Subcutaneous abdominal adipose tissue (tissue), 5 donors: ENCODE measurements around the gene PTPRD.

ENCODE experiments used
- H3K27ac ChIP-seq: one replicate; pipeline ENCODE4 v1.7.0; 2013; ENCODE audit warnings: low read depth, mild to moderate bottlenecking, inconsistent platforms, low read length, moderate library complexity
- H3K27me3 ChIP-seq, 5 donors: one replicate each; pipeline ENCODE4 v1.7.0; 2013; ENCODE audit warnings: low read length in 5 of 5, inconsistent platforms in 1 of 5; ENCODE audit not compliant: control insufficient read depth in 5 of 5, insufficient read depth in 4 of 5
- H3K36me3 ChIP-seq, 5 donors: one replicate each; pipeline ENCODE4 v1.7.0; 2013; ENCODE audit warnings: low read length in 5 of 5; ENCODE audit not compliant: control insufficient read depth in 5 of 5, insufficient read depth in 5 of 5
- H3K4me1 ChIP-seq, 5 donors: one replicate each; pipeline ENCODE4 v1.7.0; 2013; ENCODE audit warnings: low read length in 5 of 5, mild to moderate bottlenecking in 3 of 5, moderate library complexity in 1 of 5; ENCODE audit not compliant: control insufficient read depth in 5 of 5, insufficient read depth in 5 of 5
- H3K4me3 ChIP-seq, 5 donors: one replicate each; pipeline ENCODE4 v1.7.0; 2013; ENCODE audit warnings: low read length in 5 of 5, low read depth in 1 of 5
- H3K9ac ChIP-seq, 5 donors: one replicate each; pipeline ENCODE4 v1.7.0; 2013; ENCODE audit warnings: low read length in 5 of 5, mild to moderate bottlenecking in 4 of 5, moderate library complexity in 3 of 5
- H3K9me3 ChIP-seq, 5 donors: one replicate each; pipeline ENCODE4 v1.7.0; 2013; ENCODE audit warnings: low read length in 5 of 5; ENCODE audit not compliant: control insufficient read depth in 5 of 5
- donor health status: healthy.
- donor health status: healthy.
- donor health status: healthy.
- donor health status: healthy.
- donor health status: healthy.

The PTPRD gene

GRCh38 chr9:8552732-8553131 lies 2060.1 kb downstream of the PTPRD start:
- Histone ChIP-seq H3K4me1 (peaks cover 0 to 14% (median 10%) of the 10 kb centered on the region in 5 donors), H3K4me3 (no peak overlapping the region), H3K27me3 (no peaks in the 10 kb centered on the region), H3K9ac (no peak overlapping the region), H3K9me3 (no peaks in the 10 kb centered on the region), H3K27ac (no peak overlapping the region), H3K36me3 (no peaks in the 10 kb centered on the region)

GRCh38 chr9:8549214-8549613 lies 2063.6 kb downstream of the PTPRD start:
- no peaks in the 10 kb centered on the region for H3K27me3 ChIP-seq
- no peaks in the 10 kb centered on the region for H3K36me3 ChIP-seq
- no peak overlapping the region for H3K9ac ChIP-seq
- no peak overlapping the region for H3K27ac ChIP-seq
- no peak overlapping the region for H3K4me3 ChIP-seq
- no peaks in the 10 kb centered on the region for H3K4me1 ChIP-seq
- H3K9me3 ChIP-seq = no peaks in the 10 kb centered on the region

GRCh38 chr9:8543219-8543618 lies 2069.6 kb downstream of the PTPRD start:
- H3K36me3 ChIP-seq = no peaks in the 10 kb centered on the region
- H3K27me3 ChIP-seq = no peaks in the 10 kb centered on the region
- no peak overlapping the region for H3K27ac ChIP-seq
- H3K4me3 ChIP-seq = no peak overlapping the region
- no peak overlapping the region for H3K9ac ChIP-seq
- no peaks in the 10 kb centered on the region for H3K4me1 ChIP-seq
- no peaks in the 10 kb centered on the region for H3K9me3 ChIP-seq

- H3K4me1 ChIP-seq = no peaks in the 10 kb centered on the region
- no peaks in the 10 kb centered on the region for H3K36me3 ChIP-seq
- no peaks in the 10 kb centered on the region for H3K27me3 ChIP-seq
- H3K4me3 ChIP-seq = no peak overlapping the region
- no peaks in the 10 kb centered on the region for H3K9me3 ChIP-seq
- H3K27ac ChIP-seq = no peak overlapping the region
- H3K9ac ChIP-seq = no peak overlapping the region
Observed at GRCh38 chr9:8542537-8542936, 2070.3 kb downstream of the PTPRD start.

- Histone ChIP-seq H3K27me3 (no peaks in the 10 kb centered on the region), H3K4me1 (no peaks in the 10 kb centered on the region), H3K36me3 (no peaks in the 10 kb centered on the region), H3K27ac (no peak overlapping the region), H3K9me3 (no peaks in the 10 kb centered on the region), H3K9ac (no peak overlapping the region), H3K4me3 (no peak overlapping the region)
Observed at GRCh38 chr9:8539681-8540197, 2073.1 kb downstream of the PTPRD start.

- Histone ChIP-seq H3K9ac (no peak overlapping the region), H3K4me3 (no peak overlapping the region), H3K36me3 (no peaks in the 10 kb centered on the region), H3K27ac (no peak overlapping the region), H3K9me3 (no peaks in the 10 kb centered on the region), H3K27me3 (no peaks in the 10 kb centered on the region), H3K4me1 (no peaks in the 10 kb centered on the region)
Observed at GRCh38 chr9:8536845-8537244, 2076.0 kb downstream of the PTPRD start.

GRCh38 chr9:8534828-8535227 lies 2078.0 kb downstream of the PTPRD start:
- no peaks in the 10 kb centered on the region for H3K4me1 ChIP-seq
- no peak overlapping the region for H3K4me3 ChIP-seq
- H3K9me3 ChIP-seq = no peaks in the 10 kb centered on the region
- H3K36me3 ChIP-seq = no peaks in the 10 kb centered on the region
- H3K9ac ChIP-seq = no peak overlapping the region
- H3K27ac ChIP-seq = no peak overlapping the region
- no peaks in the 10 kb centered on the region for H3K27me3 ChIP-seq

- H3K36me3 ChIP-seq = no peaks in the 10 kb centered on the region
- no peaks in the 10 kb centered on the region for H3K9me3 ChIP-seq
- no peaks in the 10 kb centered on the region for H3K4me1 ChIP-seq
- H3K27me3 ChIP-seq = no peaks in the 10 kb centered on the region
- no peak overlapping the region for H3K4me3 ChIP-seq
- no peak overlapping the region for H3K27ac ChIP-seq
- no peak overlapping the region for H3K9ac ChIP-seq
Observed at GRCh38 chr9:8533681-8534080, 2079.1 kb downstream of the PTPRD start.

GRCh38 chr9:8531826-8532415 lies 2080.9 kb downstream of the PTPRD start:
- no peak overlapping the region for H3K27ac ChIP-seq
- no peaks in the 10 kb centered on the region for H3K4me1 ChIP-seq
- H3K36me3 ChIP-seq = no peaks in the 10 kb centered on the region
- no peaks in the 10 kb centered on the region for H3K27me3 ChIP-seq
- H3K9ac ChIP-seq = no peak overlapping the region
- H3K4me3 ChIP-seq = no peak overlapping the region
- H3K9me3 ChIP-seq = no peaks in the 10 kb centered on the region

GRCh38 chr9:8521112-8521511 lies 2091.7 kb downstream of the PTPRD start:
- H3K27me3 ChIP-seq = no peaks in the 10 kb centered on the region
- H3K27ac ChIP-seq = no peak overlapping the region
- H3K9me3 ChIP-seq = peaks cover 0 to 4% (median 0%) of the 10 kb centered on the region in 5 donors
- H3K4me1 ChIP-seq = no peaks in the 10 kb centered on the region
- H3K4me3 ChIP-seq = no peak overlapping the region
- H3K36me3 ChIP-seq = no peaks in the 10 kb centered on the region
- H3K9ac ChIP-seq = no peak overlapping the region
